Lower leg skin (tissue), 4 donors: ENCODE measurements around the gene FBRS. TPM values are rescaled to one million over a fixed set of nuclear protein-coding genes. Genes with fewer than 3 reads are reported as not detected.

Experiments used
- DNase-seq, 2 donors: peaks; one replicate each; pipeline ENCODE4 v3.0.0-alpha.2; 2019; ENCODE audit warnings: low spot score in 2 of 2
- H3K4me3 ChIP-seq: fragments of 200-600 bp; sonication (generic); 2 replicates; pipeline ENCODE4 v1.5.1; 2017; ENCODE audit warnings: mild to moderate bottlenecking, low read depth; ENCODE audit not compliant: poor library complexity, severe bottlenecking
- POLR2A ChIP-seq, 2 donors: fragments of 450-650 bp; IDR thresholded peaks; one replicate each; pipeline ENCODE4 v1.6.1; 2016 to 2017; ENCODE audit warnings: antibody characterized with exemption in 2 of 2, mild to moderate bottlenecking in 1 of 2, moderate library complexity in 1 of 2
- WGBS, 2 donors: methylation state at CpG; one replicate each; pipeline ENCODE4 v1.1.5; 2018; 5-methylcytosine and 5-hydroxymethylcytosine counted together
- intact Hi-C: fragments of 100-400 bp; cut with DNase I; formaldehyde crosslinking; loops from one replicate; pipeline ENCODE4 v1.15.0; 2023; ENCODE audit warnings: low total_unique reads
- total RNA-seq, 4 donors: library from RNA; depleted of rRNA; stranded (reverse); fragments of >200 nt; gene quantifications; one replicate each; pipeline ENCODE4 v1.1.0, GENCODE V29; 2016
- TF ChIP-seq, protein P1 (sequence below), 3 donors: fragments of 450-650 bp; IDR thresholded peaks; one replicate each; pipeline ENCODE4 v1.5.1; 2016; ENCODE audit warnings: antibody characterized with exemption in 3 of 3, mild to moderate bottlenecking in 3 of 3, moderate library complexity in 2 of 3

FBRS gene
- total RNA-seq = 100 to 1,000 TPM in 1 of 4 donors, 10 to 100 TPM in 3; 51.0 to 103 (median 58.3) TPM

DNA sequence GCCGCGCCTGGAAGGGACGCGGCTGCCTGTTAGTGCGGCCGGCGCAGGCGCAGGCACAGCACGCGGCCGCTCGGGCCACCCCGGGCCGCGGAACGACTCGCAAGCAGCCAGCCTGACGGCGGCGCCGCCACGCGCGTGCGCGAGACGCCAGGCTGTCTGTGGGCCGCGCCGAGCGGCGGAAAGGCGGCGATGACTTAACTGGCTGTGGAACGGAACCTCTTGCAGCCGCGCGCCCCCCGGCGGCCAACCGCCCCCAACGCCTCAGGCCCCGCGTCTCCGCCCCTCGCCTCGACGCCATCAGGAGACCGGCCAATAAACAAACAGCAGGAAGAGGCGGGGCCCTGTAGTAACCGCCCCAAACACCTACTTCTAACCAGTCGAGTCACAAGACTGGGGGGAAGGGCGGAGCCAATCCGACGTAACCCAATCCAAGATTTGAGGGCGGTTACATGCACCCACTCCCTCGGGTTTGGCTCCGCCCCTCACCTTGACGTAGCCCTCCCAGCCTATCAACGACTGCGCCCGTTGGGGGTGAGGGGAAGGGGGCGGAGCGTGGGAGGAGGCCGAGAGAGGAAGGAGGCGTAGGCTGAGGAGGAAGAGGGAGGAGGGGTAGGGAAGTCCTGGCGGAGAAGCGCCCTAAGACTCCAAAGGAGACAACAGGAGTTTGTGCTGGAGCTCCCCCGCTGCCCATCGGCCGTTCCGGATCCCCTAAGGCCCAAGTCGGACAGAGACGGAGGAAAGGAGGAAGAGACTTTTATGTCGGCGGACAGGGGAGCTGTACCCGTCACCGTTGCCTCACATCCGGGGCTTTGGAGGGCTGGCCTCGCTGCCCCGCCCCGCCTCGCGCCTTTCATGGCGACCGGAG, at the start of gene FBRS:
Gene FBRS (plus strand): TSS at position 566 of the 865 bp plus-strand sequence. CDS start 1,088 bp downstream, outside the sequence.
- DNase-seq = peak; percentile 100
- peak within 1 kb of the TSS; percentile 92 for H3K4me3 ChIP-seq
- 0 to 1% methylated on average over 37 to 76 of the region's 86 CpGs for WGBS, 2 donors
- intact Hi-C loops = no loop called here
- TF ChIP-seq, protein P1, sequence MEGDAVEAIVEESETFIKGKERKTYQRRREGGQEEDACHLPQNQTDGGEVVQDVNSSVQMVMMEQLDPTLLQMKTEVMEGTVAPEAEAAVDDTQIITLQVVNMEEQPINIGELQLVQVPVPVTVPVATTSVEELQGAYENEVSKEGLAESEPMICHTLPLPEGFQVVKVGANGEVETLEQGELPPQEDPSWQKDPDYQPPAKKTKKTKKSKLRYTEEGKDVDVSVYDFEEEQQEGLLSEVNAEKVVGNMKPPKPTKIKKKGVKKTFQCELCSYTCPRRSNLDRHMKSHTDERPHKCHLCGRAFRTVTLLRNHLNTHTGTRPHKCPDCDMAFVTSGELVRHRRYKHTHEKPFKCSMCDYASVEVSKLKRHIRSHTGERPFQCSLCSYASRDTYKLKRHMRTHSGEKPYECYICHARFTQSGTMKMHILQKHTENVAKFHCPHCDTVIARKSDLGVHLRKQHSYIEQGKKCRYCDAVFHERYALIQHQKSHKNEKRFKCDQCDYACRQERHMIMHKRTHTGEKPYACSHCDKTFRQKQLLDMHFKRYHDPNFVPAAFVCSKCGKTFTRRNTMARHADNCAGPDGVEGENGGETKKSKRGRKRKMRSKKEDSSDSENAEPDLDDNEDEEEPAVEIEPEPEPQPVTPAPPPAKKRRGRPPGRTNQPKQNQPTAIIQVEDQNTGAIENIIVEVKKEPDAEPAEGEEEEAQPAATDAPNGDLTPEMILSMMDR (IDR thresholded peaks at IDR 0.05) = peak in 1 of 3 donors; percentile 100
- TF ChIP-seq POLR2A (IDR thresholded peaks at IDR 0.05) = peak in 1 of 2 donors; percentile 77

DNA sequence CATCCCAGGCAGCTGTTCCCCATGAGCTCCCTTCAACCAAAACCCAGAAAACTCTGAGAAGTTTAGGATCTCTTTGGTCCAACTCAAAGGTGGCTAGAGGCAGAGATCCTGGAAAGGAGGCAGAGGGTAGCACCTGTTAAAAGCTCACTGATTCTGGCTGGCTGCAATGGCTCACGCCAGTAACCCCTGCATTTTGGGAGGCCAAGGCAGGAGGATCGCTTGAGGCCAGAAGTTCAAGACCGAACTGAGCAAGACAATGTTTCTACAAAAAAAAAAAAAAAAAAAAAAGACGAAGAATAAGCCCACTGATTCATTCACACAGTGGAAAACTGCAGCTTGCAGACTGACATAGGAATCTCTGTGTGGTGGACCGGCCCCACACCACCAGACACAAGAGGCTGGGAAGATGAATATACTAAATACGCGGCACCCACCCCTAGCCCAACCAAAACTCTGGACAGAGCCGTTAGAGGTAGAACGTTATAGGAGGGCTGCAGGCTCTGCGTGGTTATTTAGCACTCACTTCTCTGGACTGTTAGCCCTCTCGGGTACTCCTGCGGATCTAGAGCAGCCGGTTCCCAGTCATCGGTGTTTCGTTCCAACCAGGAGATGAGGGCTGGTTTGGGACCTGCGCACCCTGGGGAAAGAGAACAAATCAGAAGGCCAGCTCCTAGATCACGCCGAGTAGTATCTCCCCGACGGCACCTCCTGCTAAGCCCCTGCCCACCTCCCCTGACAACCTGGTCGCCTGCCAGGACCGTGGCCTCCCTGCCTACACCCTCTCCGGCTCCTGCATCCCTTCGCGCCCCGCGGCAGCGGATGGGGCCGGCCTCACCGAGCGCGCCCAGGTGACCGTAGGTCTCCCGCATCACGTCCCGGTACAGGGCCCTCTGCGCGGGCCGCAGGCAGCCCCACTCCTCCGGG, 49.0 kb upstream of the FBRS start:
- intact Hi-C loops = no loop called here
- TF ChIP-seq, protein P1 (IDR thresholded peaks at IDR 0.05) = no peak
- TF ChIP-seq POLR2A (IDR thresholded peaks at IDR 0.05) = no peak
- whole genome bisulfite sequencing, 2 donors = 16 to 19% methylated on average over 27 to 28 of the region's 40 CpGs
- H3K4me3 ChIP-seq = peak overlapping the region; percentile 91
- DNase-seq = peak; percentile 21 to 90

DNA sequence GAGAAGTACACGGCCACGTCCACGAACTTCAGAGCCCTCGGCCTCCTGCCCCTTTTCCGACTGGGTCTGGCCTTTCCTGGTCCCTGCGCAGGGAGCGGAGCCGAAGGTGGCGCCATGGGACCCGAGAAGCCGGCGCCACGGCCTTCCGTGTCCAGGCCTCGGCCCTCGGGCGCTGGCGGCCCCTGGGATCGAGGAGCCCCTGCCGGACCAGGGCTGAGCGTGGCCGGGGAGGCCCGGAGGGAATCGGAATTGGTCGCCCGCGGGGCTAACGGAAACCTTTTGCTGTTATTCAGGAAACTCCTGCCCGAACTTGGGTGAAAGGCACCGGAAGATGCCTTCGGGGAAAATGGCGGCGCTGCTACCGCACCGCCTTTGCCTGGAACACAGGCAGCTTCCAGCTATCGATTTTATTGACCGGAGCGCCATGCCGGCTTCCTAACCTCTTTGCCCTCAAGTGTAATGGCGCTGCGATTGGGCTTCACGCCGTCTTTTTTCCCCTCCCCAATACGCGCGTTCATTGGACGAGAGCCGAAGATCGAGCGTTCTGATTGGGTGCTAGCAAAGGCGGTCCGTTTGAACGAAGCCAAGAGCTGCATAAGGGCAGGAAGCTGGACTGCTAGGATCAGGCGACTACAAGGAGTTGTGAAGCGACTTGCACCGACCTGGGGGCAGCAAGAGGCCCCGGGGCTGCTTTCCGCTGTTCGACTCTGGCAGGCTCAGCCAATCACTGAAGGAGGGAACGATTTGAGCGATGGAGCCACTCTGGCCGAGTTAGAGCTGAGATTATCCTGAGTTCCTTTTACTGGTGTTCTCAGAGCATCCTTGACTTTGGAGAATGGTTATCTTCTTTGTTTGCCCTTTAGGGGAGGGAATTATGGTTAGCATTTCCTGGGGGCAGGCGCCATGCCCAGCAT, 48.0 kb upstream of the FBRS start, which contains the start of gene ZNF689:
Gene ZNF689 (minus strand): TSS at position 464 of the 914 bp plus-strand sequence. CDS start 348 bp downstream, at position 116.
- no peak for TF ChIP-seq POLR2A (IDR thresholded peaks at IDR 0.05)
- TF ChIP-seq, protein P1 (IDR thresholded peaks at IDR 0.05) = no peak
- intact Hi-C loops = no loop called here
- peak within 1 kb of the TSS; percentile 91 for H3K4me3 ChIP-seq
- peak; percentile 97 to 99 for DNase-seq
- WGBS, 2 donors = 0 to 2% methylated on average over 27 to 53 of the region's 63 CpGs

DNA sequence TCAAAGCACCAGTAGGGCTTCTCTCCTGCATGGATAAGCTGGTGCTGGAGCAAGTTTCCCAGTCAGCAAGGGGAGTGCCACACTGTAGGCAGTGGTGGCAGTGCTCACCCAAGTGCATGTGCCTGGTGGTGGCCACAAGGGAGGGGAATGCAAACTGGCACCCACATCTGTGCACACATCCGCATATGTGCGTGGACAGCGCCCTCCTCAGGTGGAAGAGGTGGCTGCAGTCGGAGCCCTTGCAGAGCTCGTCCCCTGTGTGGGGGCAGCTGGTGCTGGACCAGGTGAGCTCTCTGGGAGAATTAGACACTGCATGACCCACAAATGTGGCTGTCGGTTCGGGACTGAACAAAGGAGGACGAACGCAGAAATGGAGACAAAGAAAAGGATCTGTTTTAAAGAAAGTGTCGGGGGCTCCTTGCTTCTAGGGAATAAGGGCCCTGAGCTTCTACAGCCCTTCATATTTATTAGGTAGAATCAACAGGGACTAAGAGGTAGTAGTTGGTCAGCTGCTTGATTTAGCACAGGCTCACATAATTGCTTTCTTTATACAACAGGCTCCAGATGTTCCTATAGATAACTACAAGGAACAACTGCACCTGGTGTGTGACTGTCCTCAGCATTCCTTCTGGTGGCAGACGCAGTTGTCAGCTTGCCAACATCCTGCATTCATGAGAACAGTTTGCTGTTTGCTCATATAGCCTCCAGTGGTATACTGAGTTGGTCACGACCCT, 42.7 kb upstream of the FBRS start:
- TF ChIP-seq POLR2A (IDR thresholded peaks at IDR 0.05) = no peak
- TF ChIP-seq, protein P1 (IDR thresholded peaks at IDR 0.05) = peak in 1 of 3 donors; percentile 64
- intact Hi-C loops = no loop called here
- no peak for DNase-seq
- no peak overlapping the region for H3K4me3 ChIP-seq
- 42 to 53% methylated on average over 12 of the region's 12 CpGs for WGBS, 2 donors
